CD4-positive, alpha-beta T cell treated with Interleukin-17A for 1 hour (primary cell): ENCODE measurements around the gene KMT2E.
A peak's percentile ranks its signal among the peaks of the same experiment; 100 is the strongest.
"Not testable (repeated sequence)": the region's sequence is repeated elsewhere in the genome, so short reads cannot be mapped to it uniquely, and the experiment has no call there.

Experiments used
- DNase-seq: peaks from one replicate; pipeline ENCODE4 v3.0.0-alpha.2; 2020

The KMT2E gene

DNA sequence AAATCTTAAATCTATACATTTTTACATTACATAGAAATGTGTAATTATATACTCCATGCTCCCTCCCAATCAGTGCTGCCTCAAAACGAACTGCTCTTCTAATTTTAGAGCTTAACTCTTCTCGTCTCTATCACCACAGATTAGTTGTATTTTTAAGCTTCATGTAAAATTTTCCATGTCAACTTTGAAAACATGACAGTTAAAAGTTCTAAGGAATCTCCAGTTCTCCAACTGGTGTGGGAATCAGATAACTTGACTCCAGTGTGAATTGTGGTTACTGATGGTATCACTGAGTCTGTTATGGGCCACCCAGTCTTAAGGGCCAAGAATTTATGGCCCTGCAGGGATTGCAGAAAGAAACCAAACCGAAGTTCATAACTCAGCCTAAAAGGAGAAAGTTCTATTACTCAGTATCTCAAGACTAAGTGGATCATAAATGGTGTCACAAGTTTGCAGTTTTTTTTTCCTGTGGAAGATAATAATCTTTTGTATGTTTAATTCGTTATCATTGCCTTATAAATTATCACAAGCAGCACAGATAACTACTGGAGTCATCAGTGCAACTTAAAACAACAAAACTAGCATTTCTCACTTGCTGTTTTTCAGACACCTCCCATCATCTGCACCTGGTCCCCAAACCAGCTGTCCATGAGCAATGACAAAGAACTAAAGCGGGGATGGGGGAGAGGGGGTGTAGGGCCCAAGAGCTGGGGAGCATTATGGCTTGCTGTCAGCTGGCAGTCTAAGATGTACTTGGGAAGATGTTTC, 31.5 kb upstream of the KMT2E start:
- peak; percentile 24 for DNase-seq

DNA sequence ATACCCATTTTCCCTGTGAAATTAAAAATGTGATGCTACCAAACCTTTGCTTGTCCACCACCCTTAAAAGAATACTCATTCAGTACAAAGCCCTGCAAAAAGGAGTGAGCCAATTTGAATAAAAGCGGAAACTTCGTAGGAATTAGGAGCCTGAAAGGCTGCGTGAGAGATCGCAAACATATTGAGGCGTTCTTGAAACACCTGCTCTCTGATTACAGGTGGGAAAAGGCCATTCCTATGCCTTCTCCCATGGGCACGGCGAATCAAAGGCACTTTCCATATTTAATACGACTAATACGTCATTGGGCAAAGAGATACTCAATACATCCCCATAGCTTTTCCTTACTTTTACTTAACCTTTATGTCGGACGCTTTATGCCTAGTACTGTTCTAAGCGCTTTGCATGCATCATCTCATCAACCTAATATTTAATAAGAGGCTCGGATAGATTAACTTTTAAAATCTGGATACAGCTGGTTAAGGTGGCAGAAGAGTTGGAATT, 30.9 kb upstream of the KMT2E start:
- DNase-seq: no peak

DNA sequence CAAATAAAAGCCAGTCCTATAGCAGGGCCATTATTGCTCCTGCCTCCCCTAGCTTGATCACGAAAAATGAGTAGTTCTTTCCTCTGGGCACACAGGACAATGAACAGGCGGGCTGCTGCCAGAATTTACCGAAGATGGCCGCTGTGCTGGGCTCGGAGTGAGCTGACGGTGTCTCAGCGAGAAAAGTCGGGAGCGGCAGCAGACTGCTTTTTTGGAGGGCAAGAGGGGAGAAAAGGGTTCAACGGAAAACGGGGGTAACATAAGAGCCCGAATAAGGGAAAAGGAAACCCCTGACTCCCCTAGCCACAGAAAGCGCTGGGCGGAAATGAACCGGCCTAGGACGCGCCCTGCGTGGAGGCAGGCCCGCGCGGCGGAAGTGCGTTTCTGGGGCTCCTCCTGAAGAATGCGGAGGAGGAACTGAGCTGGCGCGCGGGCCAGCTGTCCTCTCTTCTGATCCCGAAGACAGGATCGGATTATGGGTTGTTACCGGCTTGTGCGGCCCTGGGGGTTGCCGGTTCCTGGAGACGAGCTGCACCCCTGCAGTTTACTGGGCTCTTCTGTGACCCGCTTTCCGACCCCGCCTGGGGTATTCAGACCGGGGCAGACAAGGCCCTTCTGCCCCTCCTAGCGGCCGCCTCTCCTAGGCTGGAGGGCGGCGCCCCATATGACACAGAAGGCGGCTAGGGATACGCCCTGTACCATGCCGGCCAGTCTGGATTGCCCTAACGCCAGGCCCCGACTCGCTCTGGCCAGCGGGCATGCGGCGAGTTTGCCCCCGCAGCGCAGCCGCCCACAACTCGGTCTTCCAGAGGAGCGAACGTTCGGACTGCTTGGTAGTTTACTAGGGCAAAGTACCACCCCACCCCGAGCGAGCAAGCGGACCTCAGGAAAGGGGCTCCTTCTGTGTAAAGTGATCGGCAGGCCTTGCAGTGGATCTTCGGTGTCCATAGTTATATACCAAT, 30.1 kb upstream of the KMT2E start:
- peak; percentile 88 for DNase-seq

DNA sequence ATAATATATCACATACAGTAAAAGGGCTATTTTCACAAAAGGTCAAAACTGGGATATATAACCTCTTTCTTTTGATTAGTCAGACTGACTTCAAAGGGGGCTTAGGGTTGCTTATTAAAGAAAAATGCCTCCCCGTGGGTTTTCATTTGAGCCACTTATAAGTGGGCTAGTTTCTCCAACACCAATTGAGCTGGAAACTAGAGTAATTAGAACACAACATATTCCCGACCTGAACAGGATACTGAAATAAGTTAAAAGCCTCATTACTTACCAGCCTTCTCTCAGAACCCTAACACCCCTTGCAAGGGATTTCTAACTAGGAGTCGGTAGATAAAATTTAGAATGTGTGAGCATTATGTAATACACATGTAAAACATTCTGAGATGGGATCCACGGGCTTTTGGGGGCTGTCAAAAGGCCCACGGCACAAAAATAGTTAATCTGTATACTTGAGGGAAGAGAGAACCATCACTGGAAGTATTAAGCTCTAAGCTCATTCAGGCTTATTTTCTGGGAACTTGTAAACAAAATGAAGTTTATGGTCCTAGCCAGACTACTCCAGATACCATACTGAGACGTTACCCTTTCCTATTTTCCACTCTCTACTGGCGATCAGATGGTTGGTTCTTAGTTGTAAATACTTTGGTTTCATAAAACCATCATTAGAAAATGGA, 29.3 kb upstream of the KMT2E start:
- no peak for DNase-seq

DNA sequence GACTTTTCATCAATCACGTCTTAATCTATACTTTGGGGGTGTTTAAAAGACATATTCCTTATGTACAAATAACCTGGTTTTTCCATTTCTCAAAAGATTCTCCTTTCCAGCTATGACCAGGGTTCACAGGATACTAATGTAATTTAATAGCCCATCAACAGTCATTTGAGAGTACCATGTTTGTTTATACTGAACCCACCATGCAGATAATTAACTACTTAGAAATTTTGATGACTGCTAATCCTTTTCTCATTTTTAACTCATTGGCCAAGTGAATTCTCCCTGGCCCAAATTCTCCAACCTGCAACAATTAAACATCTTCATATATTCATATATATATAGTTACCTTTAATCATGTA, 28.8 kb upstream of the KMT2E start:
- DNase-seq: no peak

DNA sequence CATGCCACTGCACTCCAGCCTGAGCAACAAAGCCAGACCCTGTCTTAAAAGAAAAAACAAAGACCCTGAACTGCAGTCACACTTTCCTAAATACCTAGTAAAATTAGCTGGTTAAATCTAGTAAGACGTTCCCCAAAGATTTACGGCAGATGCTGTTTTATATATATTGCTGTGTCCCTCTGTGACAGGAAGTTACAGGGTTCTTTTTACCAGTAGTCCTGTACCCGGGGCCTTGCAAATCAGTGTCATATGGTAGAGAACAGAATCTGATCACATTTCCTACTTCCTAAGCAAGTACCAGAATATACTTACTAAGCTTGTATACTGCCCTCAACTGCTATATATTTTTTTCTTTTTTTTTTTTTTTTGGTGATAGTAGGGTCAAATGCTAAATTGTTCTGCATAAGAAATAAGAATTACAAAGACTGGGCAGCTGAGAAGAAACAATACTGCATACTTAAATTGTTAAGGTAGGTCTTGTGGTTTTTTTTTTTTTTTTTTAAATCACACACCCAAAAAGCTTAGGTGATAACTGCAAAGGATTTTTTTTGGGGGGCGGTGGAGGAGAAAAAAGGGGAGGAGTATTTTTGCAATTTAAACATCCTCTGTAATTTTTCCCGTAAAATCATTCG, 27.3 kb upstream of the KMT2E start:
- no peak for DNase-seq

DNA sequence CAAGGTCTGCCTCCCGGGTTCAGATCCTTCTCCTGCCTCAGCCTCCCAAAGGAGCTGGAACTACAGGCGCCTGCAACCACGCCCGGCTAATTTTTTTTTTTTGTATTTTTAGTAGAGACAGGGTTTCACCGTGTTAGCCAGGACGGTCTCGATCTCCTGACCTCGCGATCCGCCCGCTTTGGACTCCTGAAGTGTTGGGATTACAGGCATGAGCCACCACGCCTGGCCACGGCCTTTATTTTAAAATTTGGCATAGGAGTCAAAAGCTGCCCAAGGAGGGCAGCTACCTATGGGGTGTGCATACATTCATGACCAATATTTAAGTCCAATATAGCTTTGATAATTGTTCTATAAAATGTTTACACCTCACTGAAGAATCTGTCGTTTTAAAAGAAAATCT, 26.6 kb upstream of the KMT2E start:
- DNase-seq: not testable (repeated sequence)

DNA sequence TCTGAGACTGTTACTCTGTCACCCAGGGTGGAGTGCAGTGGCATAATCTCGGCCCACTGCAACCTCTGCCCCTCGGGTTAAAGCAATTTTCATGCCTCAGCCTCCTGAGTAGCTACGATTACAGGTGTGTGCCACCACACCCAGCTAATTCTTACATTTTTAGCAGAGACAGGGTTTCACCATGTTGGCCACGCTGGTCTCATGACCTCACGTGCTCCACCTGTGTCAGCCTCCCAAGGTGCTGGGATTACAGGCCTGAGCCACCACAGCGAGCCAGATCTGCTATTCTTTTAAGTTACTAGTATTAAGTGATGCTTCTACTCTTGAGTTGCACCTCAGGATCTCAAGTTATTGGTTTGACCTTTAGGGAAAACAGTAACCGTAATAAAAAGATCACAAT, 23.0 kb upstream of the KMT2E start:
- no peak for DNase-seq

DNA sequence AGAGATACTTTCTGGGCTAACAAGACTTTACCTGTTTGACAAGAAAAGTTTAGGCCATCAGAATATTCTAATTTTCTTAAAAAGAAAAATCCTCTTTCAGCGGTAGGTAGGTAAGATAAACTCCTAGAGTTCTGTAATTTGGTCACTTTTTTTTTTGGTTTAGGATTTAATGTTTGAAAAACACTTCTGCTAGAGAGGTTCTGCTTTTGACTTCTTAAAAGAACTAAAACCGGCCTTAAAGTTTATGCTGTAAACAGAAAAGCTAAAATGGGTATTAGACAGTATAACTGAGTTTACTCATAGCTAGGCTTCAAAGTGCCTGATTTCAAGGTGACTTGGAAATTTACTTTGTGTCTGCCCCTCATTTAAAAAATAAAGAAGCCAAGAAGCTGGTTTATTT, 21.7 kb upstream of the KMT2E start:
- no peak for DNase-seq

DNA sequence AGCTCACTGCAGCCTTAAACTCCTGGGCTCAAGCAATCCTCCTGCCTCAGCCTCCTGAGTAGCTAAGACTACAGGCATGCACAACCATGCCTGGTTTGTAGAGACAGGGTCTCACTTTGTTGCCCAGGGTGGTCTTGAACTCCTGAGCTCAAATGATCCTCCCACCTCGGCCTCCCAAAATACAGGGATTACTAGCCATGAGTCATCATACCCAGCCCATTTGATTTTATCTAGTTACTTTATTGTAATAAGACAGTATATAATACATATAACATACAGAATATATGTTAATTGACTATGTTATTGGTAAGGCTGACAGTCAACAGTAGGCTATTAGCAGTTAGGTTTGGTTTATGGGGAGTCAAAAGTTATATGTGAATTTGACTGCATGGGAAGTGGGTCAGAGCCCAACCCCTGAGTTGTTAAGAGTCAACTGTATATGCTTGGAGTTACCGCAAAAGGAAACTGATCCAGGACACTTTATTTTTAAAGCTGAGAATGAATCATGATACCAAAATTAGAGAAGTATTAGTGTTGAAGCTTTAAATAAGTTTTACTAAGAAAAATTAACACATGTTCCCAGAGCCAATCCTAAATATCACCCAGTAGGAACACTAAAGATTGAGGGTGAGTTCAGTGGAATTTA, 20.7 kb upstream of the KMT2E start:
- DNase-seq: no peak

DNA sequence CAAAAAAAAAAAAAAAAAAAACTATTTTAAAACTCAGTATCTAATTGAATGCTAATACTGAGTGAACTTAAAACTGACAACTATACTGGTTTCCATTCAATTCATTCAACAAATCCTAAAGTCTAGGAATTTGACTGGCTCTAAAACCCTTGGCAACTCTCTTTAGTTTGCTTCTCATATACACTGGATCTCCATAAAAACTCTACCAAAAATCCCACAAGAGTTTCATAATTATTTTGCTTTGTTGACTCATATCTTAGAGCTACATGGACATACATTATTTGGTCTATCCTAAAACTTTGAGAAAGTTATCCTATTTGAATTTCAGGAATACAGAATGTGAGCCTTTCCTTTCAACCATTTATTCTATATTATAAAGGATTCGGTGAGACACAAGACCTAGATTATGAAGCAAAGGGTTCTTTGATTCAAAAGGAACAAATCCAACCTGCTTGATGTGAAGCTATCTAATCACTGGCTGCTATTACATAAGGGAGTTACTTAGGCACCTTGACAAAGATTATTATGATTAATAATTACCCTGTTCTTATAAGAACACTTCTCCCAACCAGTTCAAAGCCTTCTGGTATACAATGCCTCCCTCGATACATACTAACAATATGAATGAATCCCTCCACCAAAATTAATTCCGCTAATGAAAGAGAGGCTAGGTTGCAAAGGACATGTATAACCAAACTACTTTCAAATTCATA, 15.8 kb upstream of the KMT2E start:
- DNase-seq: no peak

DNA sequence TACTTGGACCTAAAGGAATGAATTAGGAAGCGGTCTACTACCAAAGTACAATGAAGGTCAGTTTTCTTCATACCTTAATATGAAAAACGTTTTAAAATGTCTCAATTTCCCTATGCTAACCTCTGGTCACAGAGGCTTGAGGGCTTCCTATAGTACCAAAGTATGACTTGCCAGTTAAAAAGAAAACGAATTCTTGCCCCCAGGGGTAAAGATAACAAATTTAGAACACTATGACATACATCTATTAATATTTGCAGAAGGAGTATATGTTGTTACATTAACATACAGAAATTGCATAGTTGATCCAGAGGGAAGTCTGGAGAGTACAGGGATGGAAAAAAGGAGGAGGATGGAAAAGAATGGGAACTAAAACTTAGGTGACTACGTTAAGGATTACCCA, 13.8 kb upstream of the KMT2E start:
- DNase-seq: no peak

DNA sequence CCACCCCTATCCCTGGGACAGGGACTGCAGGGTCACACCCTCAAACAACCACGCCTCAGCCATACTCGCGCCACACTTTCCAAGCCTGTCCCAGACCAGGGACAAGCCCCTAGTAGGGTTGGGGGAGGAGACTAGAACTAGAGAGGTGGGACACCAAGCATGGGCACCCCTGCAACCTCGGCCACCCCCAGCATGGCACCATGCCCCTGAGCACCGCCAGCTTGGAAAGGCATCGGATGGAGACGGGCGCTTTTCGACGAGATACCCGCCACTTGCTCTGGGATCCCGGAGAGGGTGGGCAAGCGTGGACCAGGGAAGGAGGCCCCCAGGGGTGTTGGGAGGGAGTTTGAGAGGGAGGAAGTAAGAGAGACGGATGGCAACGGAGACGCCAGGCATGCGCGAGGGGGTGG, 13.1 kb upstream of the KMT2E start:
- DNase-seq: no peak

DNA sequence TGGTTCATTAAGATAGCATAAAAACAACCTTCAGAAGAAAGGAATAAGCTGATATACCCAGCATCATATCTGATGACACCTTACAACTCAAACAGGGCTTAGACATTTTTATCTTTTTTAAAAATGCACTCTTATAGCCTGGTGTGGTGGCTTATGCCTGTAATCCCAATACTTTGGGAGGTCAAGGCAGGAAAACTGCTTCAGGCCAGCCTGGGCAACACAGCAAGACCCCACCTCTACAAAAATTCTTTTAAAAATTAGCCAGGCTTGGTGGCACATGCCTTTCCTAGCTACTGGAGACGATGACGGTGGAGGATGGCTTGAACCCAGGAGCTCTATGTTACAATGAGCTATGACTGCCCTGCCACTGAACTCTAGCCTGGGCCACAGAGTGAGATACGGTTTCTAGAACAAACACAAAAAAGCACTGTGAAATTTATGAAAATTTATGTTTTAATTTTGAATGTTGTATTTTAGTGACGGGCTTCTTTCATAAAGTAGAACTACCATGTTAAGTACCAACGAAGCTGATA, 12.3 kb upstream of the KMT2E start:
- no peak for DNase-seq

DNA sequence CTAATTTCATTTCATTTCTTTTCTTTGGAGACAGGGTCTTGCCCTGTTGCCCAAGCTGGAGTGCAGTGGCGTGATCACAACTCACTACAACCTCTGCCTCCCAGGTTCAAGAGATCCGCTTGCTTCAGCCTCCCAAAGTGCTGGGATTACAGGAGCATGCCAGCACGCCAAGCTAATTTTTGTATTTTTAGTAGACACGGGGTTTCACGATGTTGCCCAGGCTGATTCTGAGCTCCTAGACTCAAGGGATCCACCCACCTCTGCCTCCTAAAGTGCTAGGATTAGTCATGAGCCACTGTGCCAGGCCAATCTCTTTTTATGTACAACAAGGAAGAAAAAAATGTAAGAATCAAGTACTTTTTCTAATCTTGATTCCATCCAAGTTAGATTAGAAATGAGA, 10.7 kb upstream of the KMT2E start:
- DNase-seq: peak; percentile 44

DNA sequence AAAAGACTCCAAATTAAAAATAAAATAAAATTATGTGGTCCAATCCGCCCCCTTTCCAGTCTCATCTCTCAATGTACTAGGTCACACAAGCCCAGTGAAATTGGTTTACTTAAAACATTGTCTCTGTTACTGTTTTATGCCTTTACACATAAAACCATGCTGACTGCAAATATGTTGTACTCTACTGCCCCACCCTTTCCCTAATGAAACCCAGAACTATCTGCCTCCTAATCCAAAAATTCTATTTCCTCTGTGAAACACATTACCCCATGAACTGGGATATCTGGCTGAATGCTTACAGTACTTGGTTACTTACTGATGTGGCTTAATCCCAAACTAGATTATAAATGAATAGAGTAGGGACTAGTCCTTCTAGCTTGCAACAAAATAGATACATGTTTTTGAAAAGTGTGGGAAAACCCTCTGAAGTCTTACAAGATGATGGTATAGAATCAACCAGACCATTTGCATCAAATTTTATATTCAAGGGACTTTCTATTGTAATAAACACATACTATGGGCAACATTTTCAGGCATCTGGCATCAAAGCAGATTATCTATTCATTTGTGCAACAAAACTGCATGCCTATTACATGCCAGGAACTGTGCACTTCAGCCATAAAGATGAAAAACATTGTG, 10.0 kb upstream of the KMT2E start:
- DNase-seq: no peak

DNA sequence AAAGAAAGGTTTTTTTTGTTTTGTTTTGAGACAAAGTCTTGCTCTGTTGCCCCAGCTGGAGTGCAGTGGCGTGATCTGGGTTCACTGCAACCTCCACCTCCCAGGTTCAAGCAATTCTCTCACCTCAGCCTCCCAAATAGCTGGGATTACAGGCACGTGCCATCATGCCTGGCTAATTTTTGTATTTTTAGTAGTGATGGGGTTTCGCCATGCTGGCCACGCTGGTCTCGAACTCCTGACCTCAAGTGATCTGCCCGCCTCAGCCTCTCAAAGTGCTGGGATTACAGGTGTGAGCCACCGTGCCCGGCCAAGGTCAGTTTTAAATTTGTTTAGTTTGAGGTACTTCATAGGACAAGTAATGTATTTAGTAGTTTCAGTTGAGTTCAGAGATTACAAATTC, 9.0 kb upstream of the KMT2E start:
- DNase-seq: not testable (repeated sequence)

DNA sequence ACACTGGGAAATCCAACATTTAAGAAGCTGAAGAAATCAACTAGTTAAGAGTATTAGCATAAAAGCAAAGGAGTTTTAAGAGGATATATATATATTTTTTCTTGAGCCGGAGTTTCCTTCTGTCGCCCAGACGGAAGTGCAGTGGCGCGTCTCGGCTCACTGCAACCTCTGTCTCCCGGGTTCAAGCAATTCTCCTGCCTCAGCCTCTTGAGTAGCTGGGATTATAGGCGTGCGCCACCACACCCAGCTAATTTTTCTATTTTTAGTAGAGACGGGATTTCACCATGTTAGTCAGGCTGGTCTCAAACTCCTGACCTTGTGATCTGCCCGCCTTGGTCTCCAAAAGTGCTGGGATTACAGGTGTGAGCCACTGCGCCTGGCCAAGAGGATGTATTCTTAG, 8.5 kb upstream of the KMT2E start:
- not testable (repeated sequence) for DNase-seq

DNA sequence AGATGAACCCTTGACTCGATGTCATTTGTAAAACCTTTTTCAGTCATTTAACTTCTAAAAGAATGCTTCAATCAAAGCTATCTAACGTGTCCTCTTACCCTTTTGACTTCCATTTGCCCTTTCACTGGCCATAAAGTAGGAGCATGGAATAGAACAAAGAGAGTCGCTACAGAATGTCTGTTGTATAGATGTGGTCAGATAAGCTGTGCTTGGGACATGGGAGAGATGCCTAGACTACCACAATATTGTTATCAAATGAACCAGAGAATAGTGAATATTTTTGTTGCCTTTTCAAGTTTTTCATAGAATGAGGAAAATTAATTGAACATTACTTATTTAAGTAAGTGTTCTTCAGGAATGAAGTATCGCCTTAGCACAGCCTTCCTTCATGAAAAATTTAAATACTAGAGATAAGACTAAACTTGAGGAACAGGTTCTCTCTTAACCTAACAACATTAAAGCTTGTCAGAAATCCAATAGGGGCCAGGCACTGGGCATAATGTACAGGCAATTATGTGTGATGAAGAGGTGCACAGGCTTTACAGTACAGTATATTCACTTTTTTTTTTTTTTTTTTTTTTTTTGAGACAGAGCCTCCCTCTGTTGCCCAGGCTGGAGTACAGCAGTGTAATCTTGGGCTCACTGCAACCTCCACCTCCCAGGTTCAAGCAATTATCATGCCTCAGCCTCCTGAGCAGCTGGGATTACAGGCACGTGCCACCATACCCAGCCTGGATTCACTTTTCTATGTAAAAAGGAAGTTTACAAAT, 7.5 kb upstream of the KMT2E start:
- no peak for DNase-seq

DNA sequence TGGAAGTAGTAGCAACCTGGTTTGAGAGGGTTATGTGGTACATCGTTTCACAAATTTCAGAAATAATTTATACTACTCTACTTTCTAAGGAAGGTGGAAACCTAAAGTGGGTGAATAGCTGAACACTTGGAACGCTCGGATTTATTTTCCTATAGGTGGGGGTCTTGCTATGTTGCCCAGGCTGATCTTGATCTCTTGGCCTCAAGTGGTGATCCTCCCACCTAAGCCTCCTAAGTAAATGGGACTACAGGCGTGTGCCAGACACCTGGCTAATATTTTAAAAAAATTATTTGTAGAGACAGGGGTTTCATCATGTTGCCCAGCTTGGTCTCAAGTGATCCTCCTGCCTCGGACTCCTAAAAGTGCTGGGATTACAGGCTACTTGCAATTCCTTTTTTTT, 6.7 kb upstream of the KMT2E start:
- DNase-seq: no peak
